GF-D8 (cell line): ENCODE measurements around the gene ST7.
"Not testable (repeated sequence)": the region's sequence is repeated elsewhere in the genome, so short reads cannot be mapped to it uniquely, and the experiment has no call there.

Source experiments
- DNase-seq: peaks from one replicate; lab custom pipeline; 2025; lab: John Stamatoyannopoulos, UW

ST7 gene

GRCh38 chr7:116951366-116952292 lies 1.7 kb upstream of the ST7 start:
- DNase-seq, result no peak

GRCh38 chr7:116952635-116953371 lies 498 bp upstream of the ST7 start:
- DNase-seq, result peak; percentile 22

- peak; percentile 47 for DNase-seq
Measured at GRCh38 chr7:116953906-116954838, 871 bp downstream of the ST7 start.

GRCh38 chr7:116955340-116955739 lies 2.0 kb downstream of the ST7 start:
- no peak for DNase-seq

GRCh38 chr7:116955801-116956476 lies 2.6 kb downstream of the ST7 start:
- DNase-seq, result peak; percentile 18

GRCh38 chr7:116956477-116956804 lies 3.1 kb downstream of the ST7 start:
- no peak for DNase-seq

GRCh38 chr7:116957874-116958273 lies 4.6 kb downstream of the ST7 start:
- no peak for DNase-seq

- DNase-seq, result not testable (repeated sequence)
Measured at GRCh38 chr7:116961966-116962673, 8.8 kb downstream of the ST7 start.

GRCh38 chr7:116963234-116963633 lies 9.9 kb downstream of the ST7 start:
- DNase-seq, result peak; percentile 12

- DNase-seq, result no peak
Measured at GRCh38 chr7:116966601-116967000, 13.3 kb downstream of the ST7 start.

GRCh38 chr7:116967254-116967922 lies 14.1 kb downstream of the ST7 start:
- DNase-seq, result no peak

- no peak for DNase-seq
Measured at GRCh38 chr7:116967983-116968382, 14.7 kb downstream of the ST7 start.

GRCh38 chr7:116968631-116969030 lies 15.3 kb downstream of the ST7 start:
- no peak for DNase-seq

- no peak for DNase-seq
Measured at GRCh38 chr7:116969371-116969902, 16.1 kb downstream of the ST7 start.

- no peak for DNase-seq
Measured at GRCh38 chr7:116970238-116970910, 17.1 kb downstream of the ST7 start.

- DNase-seq, result peak; percentile 15
Measured at GRCh38 chr7:116971153-116971552, 17.9 kb downstream of the ST7 start.

GRCh38 chr7:116971869-116972268 lies 18.6 kb downstream of the ST7 start:
- no peak for DNase-seq

- not testable (repeated sequence) for DNase-seq
Measured at GRCh38 chr7:116975024-116975423, 21.7 kb downstream of the ST7 start.

GRCh38 chr7:116977172-116977571 lies 23.9 kb downstream of the ST7 start:
- DNase-seq, result no peak
